ENCODE measurements around the gene RABGAP1L.

The RABGAP1L gene

GRCh38 chr1:174777262-174777661 lies 617.9 kb downstream of the RABGAP1L start:
- TF ChIP-seq CTCF (conservative IDR thresholded peaks at IDR 0.05; ENCODE audit: low read depth), result no peak
- POLR2A ChIA-PET (ENCODE audit: low non-redundant PET), result no interaction called here
- DNase-seq (ENCODE audit: low spot score), result no peak
- H3K27ac ChIP-seq, result no peak overlapping the region
- CTCF ChIA-PET, result no interaction called here

GRCh38 chr1:174785510-174785909 lies 626.2 kb downstream of the RABGAP1L start:
- CTCF ChIA-PET, result no interaction called here
- DNase-seq (ENCODE audit: low spot score), result no peak

GRCh38 chr1:174786358-174786757 lies 627.0 kb downstream of the RABGAP1L start:
- ChIA-PET POLR2A (ENCODE audit: low non-redundant PET) (no interaction called here), CTCF (no interaction called here)
- DNase-seq (ENCODE audit: low spot score), result no peak

More at GRCh38 chr1:174785510-174785909, 626.2 kb downstream of the RABGAP1L start:
- H3K27ac ChIP-seq, result no peak overlapping the region
- POLR2A ChIA-PET (ENCODE audit: low non-redundant PET), result no interaction called here
- no peak for TF ChIP-seq CTCF (conservative IDR thresholded peaks at IDR 0.05; ENCODE audit: low read depth)

GRCh38 chr1:174786760-174787159 lies 627.4 kb downstream of the RABGAP1L start:
- POLR2A ChIA-PET (ENCODE audit: low non-redundant PET), result no interaction called here
- DNase-seq (ENCODE audit: low spot score), result no peak
- CTCF ChIA-PET, result no interaction called here
- no peak for TF ChIP-seq CTCF (conservative IDR thresholded peaks at IDR 0.05; ENCODE audit: low read depth)
- H3K27ac ChIP-seq, result no peak overlapping the region

More at GRCh38 chr1:174786358-174786757, 627.0 kb downstream of the RABGAP1L start:
- no peak for TF ChIP-seq CTCF (conservative IDR thresholded peaks at IDR 0.05; ENCODE audit: low read depth)
- H3K27ac ChIP-seq, result no peak overlapping the region

- no peak for TF ChIP-seq CTCF (conservative IDR thresholded peaks at IDR 0.05; ENCODE audit: low read depth)
- peak; percentile 69 for DNase-seq (ENCODE audit: low spot score)
- ChIA-PET POLR2A (ENCODE audit: low non-redundant PET) (no interaction called here), CTCF (interaction anchor here (0.7 kb wide), 2 partner anchors 8 to 140 kb away, joined by 3 read pairs; no protein-coding TSS in a partner anchor)
- peak overlapping the region; percentile 65 for H3K27ac ChIP-seq
Observed at GRCh38 chr1:174788981-174789380, 629.7 kb downstream of the RABGAP1L start.

- CTCF ChIA-PET, result interaction anchor here (0.7 kb wide), 1 partner anchor 139 kb away, joined by 3 read pairs; no protein-coding TSS in a partner anchor
- no peak for DNase-seq (ENCODE audit: low spot score)
- H3K27ac ChIP-seq, result no peak overlapping the region
- POLR2A ChIA-PET (ENCODE audit: low non-redundant PET), result no interaction called here
- no peak for TF ChIP-seq CTCF (conservative IDR thresholded peaks at IDR 0.05; ENCODE audit: low read depth)
Observed at GRCh38 chr1:174789399-174789798, 630.1 kb downstream of the RABGAP1L start.

GRCh38 chr1:174791863-174792262 lies 632.5 kb downstream of the RABGAP1L start:
- TF ChIP-seq CTCF (conservative IDR thresholded peaks at IDR 0.05; ENCODE audit: low read depth), result no peak
- ChIA-PET CTCF (no interaction called here), POLR2A (ENCODE audit: low non-redundant PET) (no interaction called here)
- H3K27ac ChIP-seq, result no peak overlapping the region
- no peak for DNase-seq (ENCODE audit: low spot score)

Measured in RWPE1 (cell line).